Heart left ventricle (tissue), 13 donors: ENCODE measurements around the gene NOB1.

Experiments used
- CTCF ChIP-seq, 12 donors: fragments of 200-600 bp; sonication (generic) in 4 of 12; IDR thresholded peaks; one replicate each; pipeline versions ENCODE4 v1.5.0 to v1.8.0; 2018 to 2022; ENCODE audit warnings: antibody characterized with exemption in 12 of 12, mild to moderate bottlenecking in 5 of 12
- POLR2A ChIP-seq, 2 donors: fragments of 450-650 bp; IDR thresholded peaks; one replicate each; pipeline ENCODE4 v1.6.1; 2017; ENCODE audit warnings: antibody characterized with exemption in 2 of 2, mild to moderate bottlenecking in 2 of 2, moderate library complexity in 2 of 2
- donor health status: ischemic (EF 13 %, LVEDD 7.1; RV severe dilation, severe dysfunction).
- donor health status: DM: no; HTN: yes; CAD: no.
- donor health status: DM: no; HTN: no; CAD: no.
- donor health status: ischemic (EF 25% LVEDD 6.9; RV normal size, moderate dysfunction).
- donor health status: ischemic (EF 25% LVEDD 5.7; RV mildly dilated, moderate dysfunction).
- donor health status: ischemic (EF 35%, LVEDD 5.7; RV mildly dilated, moderate dysfunction).
- donor health status: nonischemic (EF 11% LVEDD 7.7; RV severe dilation, severe dysfunction).
- donor health status: DM: yes; HTN: yes; CAD: no.
- donor health status: PGD.
- donor health status: ischemic (EF 29% LVEDD 5.4; RV normal size, mild dysfunction).
- donor health status: nonischemic (EF 23%, LVEDD 6.1; RV moderate dilation, normal function).

- TF ChIP-seq CTCF (IDR thresholded peaks at IDR 0.05) = no peak
- TF ChIP-seq POLR2A (IDR thresholded peaks at IDR 0.05) = no peak
Observed at GRCh38 chr16:69701452-69701851, 53.3 kb downstream of the NOB1 start.
